GM23248 (cell line): Measurements from ENCODE around the gene POLDIP2.

Experiments used
- EZH2 ChIP-seq: fragments of 200-600 bp; sonication (generic); IDR thresholded peaks from 2 replicates; pipeline ENCODE4 v1.6.1; 2018; ENCODE audit warnings: antibody characterized with exemption, mild to moderate bottlenecking; ENCODE audit not compliant: insufficient read depth, poor library complexity, severe bottlenecking
- EZH2phosphoT487 ChIP-seq: fragments of 200-600 bp; sonication (generic); IDR thresholded peaks from 2 replicates; pipeline ENCODE4 v1.6.1; 2018; ENCODE audit warnings: antibody characterized with exemption, moderate library complexity, mild to moderate bottlenecking, low read depth; ENCODE audit not compliant: insufficient read depth

GRCh38 chr17:28341516-28341915 lies 15.8 kb downstream of the POLDIP2 start:
- TF ChIP-seq EZH2phosphoT487 (no peak), EZH2 (no peak)
